SK-MEL-5 (cell line): ENCODE measurements around the gene VPS4A. TPM values are rescaled to one million over a fixed set of nuclear protein-coding genes. Genes with fewer than 3 reads are reported as not detected.

ENCODE experiments used
- total RNA-seq: library from RNA; depleted of rRNA; stranded (reverse); fragments of >200 nt; shearing (Covaris generic); gene quantifications from 2 replicates; pipeline ENCODE4 v1.2.3, GENCODE V29; 2014; rRNA removed

VPS4A gene
- total RNA-seq, 1 experiment from 2014 or later = 19.5 TPM

Other genes with a start within 250 kb of the VPS4A start
- 0.05 and 0.32 TPM in 2 replicates for gene HAS3, start 205.7 kb upstream of the VPS4A start, total RNA-seq
- gene CHTF8, start 178.8 kb upstream of the VPS4A start, total RNA-seq = 70.5 and 80.5 TPM in 2 replicates
- gene UTP4, start 178.7 kb upstream of the VPS4A start, total RNA-seq = 24.7 and 26.6 TPM in 2 replicates
- 9.1 and 9.7 TPM in 2 replicates for gene SNTB2, start 124.2 kb upstream of the VPS4A start, total RNA-seq
- gene PDF, start 19.2 kb downstream of the VPS4A start, total RNA-seq = 31.9 and 39.2 TPM in 2 replicates
- 38.5 and 45.0 TPM in 2 replicates for gene COG8, start 28.2 kb downstream of the VPS4A start, total RNA-seq
- gene NIP7, start 28.4 kb downstream of the VPS4A start, total RNA-seq = 22.8 and 34.1 TPM in 2 replicates
- not detected in 2 replicates for gene TMED6, start 40.4 kb downstream of the VPS4A start, total RNA-seq
- 6.8 and 12.4 TPM in 2 replicates for gene TERF2, start 74.7 kb downstream of the VPS4A start, total RNA-seq
- 102 and 123 TPM in 2 replicates for gene CYB5B, start 113.3 kb downstream of the VPS4A start, total RNA-seq